Activated CD4-positive, alpha-beta T cell treated with anti-CD3 and anti-CD28 coated beads, Interleukin-2, amount 10 ng/mL, durations not matched to agents 7 days and 5 days (primary cell): Measurements from ENCODE around the gene SIGLEC5. TPM values are rescaled to one million over a fixed set of nuclear protein-coding genes. Genes with fewer than 3 reads are reported as not detected.

Experiments used
- CTCF ChIA-PET: fragments of 350-600 bp; sonication (Branson Sonifier 250); formaldehyde crosslinking; loops from one replicate; lab custom pipeline; 2021; ENCODE audit warnings: antibody characterized with exemption; lab: Charles Lee
- POLR2A ChIA-PET: fragments of 350-600 bp; sonication (Branson Sonifier 250); formaldehyde crosslinking; loops from one replicate; lab custom pipeline; 2021; ENCODE audit warnings: antibody characterized with exemption; lab: Charles Lee
- DNase-seq: peaks from one replicate; pipeline ENCODE4 v3.0.0-alpha.2; 2020
- H3K27ac Mint-ChIP-seq: one replicate; pipeline ENCODE4 v1.8.0; 2021; ENCODE audit warnings: mild to moderate bottlenecking, moderate library complexity, mixed read lengths
- H3K27me3 Mint-ChIP-seq: one replicate; pipeline ENCODE4 v1.8.0; 2021; ENCODE audit warnings: mixed read lengths
- H3K36me3 Mint-ChIP-seq: one replicate; pipeline ENCODE4 v1.8.0; 2021; ENCODE audit warnings: low read depth, mixed read lengths
- H3K4me1 Mint-ChIP-seq: one replicate; pipeline ENCODE4 v1.8.0; 2021; ENCODE audit warnings: mixed read lengths
- H3K4me3 Mint-ChIP-seq: one replicate; pipeline ENCODE4 v1.8.0; 2021; ENCODE audit warnings: mild to moderate bottlenecking, moderate library complexity, mixed read lengths
- H3K9me3 Mint-ChIP-seq: one replicate; pipeline ENCODE4 v1.8.0; 2021; ENCODE audit warnings: mixed read lengths
- total RNA-seq, 2 experiments: library from RNA; stranded (reverse); gene quantifications; one replicate each; pipeline ENCODE4 v1.2.3, GENCODE V29; 2021

SIGLEC5 gene
- total RNA-seq, 2 experiments from 2014 or later, result not detected

DNA sequence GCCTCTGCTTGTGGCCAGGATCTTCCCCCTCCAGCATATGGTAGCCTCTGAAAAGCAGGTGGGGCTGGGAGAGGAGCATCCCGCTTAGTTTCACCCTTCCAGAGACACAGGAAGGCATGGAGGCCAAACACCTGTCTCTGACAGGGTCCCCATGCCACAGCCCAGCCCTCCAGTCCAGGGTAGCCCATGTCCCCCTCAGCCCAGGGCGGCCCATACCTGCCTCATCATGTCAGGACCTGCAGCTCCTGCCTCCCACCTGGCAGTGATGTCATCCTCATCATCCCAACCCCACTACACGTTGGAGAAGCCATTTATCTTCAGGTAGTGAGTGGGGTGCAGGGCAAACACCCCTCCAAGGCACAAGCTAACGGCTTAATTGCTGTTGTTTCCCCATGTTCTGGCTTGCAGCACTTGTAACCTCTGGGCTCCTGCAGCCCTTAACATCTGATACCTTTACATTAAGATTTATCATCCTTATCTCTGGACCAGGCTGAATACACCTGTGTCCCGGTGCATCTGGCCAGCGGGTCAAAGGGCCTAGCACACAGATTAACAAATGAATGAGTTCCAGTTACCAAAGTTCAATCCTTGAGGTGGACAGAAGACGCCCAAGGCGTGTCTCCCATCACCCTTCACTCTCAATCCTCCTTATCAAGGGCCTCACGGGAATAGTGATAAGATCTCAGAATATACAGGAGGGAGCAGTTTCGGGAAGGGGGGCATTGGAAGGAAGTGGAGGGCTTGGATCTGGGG lies 36.9 kb downstream of the SIGLEC5 start:
- no peak for DNase-seq
- Mint-ChIP-seq H3K4me1 (peaks cover 22% of the 10 kb centered on the region), H3K27me3 (no peaks in the 10 kb centered on the region), H3K4me3 (peak overlapping the region; percentile 91), H3K36me3 (peaks cover 13% of the 10 kb centered on the region), H3K27ac (peak overlapping the region; percentile 93), H3K9me3 (peaks cover 16% of the 10 kb centered on the region)
- POLR2A ChIA-PET, result no interaction called here
- CTCF ChIA-PET, result interaction anchor here (0.6 to 2.2 kb wide), 3 partner anchors 22 to 184 kb away, joined by 3 to 6 read pairs (median 4); partner anchors contain the start of gene ZNF175

DNA sequence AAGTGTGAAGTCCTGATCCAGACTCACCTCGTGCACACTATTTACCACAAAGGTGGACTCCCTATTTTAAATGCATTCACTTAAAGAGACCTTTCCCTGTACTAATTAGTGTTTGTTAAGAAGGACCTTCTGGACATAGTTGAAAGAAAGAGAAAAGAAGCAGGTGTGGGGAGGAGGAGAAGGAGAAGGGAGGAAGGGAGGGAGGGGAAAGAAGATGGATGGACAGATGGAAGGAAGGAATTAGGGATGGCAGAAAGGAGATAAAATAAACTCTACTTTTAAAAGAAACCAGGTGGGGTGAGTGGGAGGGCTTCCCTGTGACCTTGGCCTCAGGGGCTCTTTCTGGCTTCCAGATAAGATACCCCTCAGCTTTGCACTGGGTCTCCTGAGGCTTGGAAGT lies 37.7 kb downstream of the SIGLEC5 start:
- Mint-ChIP-seq H3K27me3 (no peaks in the 10 kb centered on the region), H3K27ac (no peak overlapping the region), H3K4me1 (peaks cover 22% of the 10 kb centered on the region), H3K9me3 (peaks cover 23% of the 10 kb centered on the region), H3K36me3 (peaks cover 16% of the 10 kb centered on the region), H3K4me3 (peak overlapping the region; percentile 40)
- ChIA-PET POLR2A (no interaction called here), CTCF (no interaction called here)
- DNase-seq, result no peak

DNA sequence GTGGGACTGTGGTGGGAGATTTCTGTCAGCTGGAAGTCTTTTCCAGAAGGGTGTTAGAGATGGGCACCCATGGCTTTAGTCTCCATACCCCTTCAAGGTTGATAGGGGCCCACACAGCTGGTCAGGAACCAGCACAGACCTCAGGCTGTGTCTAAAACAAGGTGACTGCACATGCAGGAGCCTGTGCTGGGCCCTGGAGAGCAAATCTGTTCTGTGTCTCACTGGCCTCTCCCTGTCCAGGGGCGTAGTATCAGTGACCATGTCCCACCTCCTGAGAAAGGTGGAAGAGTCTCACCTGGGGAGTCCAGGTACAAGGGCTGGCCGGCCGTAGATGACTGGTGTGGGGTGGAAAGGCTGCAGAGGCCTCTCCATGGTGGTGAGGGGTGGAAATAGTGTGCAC lies 39.8 kb downstream of the SIGLEC5 start:
- Mint-ChIP-seq H3K9me3 (peaks cover 37% of the 10 kb centered on the region), H3K27me3 (no peaks in the 10 kb centered on the region), H3K27ac (no peak overlapping the region), H3K36me3 (peaks cover 36% of the 10 kb centered on the region), H3K4me1 (peaks cover 22% of the 10 kb centered on the region), H3K4me3 (no peak overlapping the region)
- ChIA-PET POLR2A (no interaction called here), CTCF (no interaction called here)
- no peak for DNase-seq

DNA sequence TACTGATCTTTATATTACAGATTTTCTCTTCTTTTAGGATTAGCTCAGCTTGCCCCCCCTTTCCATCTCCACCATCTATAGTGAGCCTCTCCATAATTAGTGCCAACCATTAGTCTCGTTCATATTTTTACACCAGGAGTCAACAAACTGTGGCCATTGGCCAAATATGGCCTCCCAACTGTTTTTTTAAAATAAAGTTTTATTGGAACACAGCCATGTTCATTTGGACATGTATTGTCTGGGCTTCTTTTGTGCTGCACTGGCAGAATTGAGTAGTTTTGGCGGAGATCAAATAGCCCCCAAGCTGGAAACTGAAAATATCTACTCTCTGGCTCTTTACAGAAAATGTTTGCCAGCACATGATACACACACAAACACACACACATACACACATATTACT lies 40.7 kb downstream of the SIGLEC5 start:
- Mint-ChIP-seq H3K4me3 (no peak overlapping the region), H3K27ac (no peak overlapping the region), H3K9me3 (peaks cover 43% of the 10 kb centered on the region), H3K36me3 (peaks cover 42% of the 10 kb centered on the region), H3K4me1 (peaks cover 13% of the 10 kb centered on the region), H3K27me3 (no peaks in the 10 kb centered on the region)
- ChIA-PET CTCF (no interaction called here), POLR2A (no interaction called here)
- no peak for DNase-seq

DNA sequence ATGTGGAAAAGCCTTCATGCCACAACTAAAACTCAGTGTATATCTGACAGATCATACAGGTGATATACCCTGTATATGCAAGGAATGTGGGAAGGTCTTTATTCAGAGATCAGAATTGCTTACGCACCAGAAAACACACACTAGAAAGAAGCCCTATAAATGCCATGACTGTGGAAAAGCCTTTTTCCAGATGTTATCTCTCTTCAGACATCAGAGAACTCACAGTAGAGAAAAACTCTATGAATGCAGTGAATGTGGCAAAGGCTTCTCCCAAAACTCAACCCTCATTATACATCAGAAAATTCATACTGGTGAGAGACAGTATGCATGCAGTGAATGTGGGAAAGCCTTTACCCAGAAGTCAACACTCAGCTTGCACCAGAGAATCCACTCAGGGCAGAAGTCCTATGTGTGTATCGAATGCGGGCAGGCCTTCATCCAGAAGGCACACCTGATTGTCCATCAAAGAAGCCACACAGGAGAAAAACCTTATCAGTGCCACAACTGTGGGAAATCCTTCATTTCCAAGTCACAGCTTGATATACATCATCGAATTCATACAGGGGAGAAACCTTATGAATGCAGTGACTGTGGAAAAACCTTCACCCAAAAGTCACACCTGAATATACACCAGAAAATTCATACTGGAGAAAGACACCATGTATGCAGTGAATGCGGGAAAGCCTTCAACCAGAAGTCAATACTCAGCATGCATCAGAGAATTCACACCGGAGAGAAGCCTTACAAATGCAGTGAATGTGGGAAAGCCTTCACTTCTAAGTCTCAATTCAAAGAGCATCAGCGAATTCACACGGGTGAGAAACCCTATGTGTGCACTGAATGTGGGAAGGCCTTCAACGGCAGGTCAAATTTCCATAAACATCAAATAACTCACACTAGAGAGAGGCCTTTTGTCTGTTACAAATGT lies 42.7 kb downstream of the SIGLEC5 start:
- Mint-ChIP-seq H3K4me1 (peaks cover 2% of the 10 kb centered on the region), H3K27ac (no peak overlapping the region), H3K36me3 (peaks cover 60% of the 10 kb centered on the region), H3K4me3 (no peak overlapping the region), H3K9me3 (peaks cover 54% of the 10 kb centered on the region), H3K27me3 (no peaks in the 10 kb centered on the region)
- DNase-seq, result no peak
- POLR2A ChIA-PET, result no interaction called here
- CTCF ChIA-PET, result no interaction called here

DNA sequence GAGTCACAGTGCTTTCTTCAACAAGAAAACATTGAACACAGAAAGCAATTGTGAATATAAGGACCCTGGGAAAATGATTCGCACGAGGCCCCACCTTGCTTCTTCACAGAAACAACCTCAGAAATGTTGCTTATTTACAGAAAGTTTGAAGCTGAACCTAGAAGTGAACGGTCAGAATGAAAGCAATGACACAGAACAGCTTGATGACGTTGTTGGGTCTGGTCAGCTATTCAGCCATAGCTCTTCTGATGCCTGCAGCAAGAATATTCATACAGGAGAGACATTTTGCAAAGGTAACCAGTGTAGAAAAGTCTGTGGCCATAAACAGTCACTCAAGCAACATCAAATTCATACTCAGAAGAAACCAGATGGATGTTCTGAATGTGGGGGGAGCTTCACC lies 43.4 kb downstream of the SIGLEC5 start:
- Mint-ChIP-seq H3K27ac (no peak overlapping the region), H3K4me1 (no peaks in the 10 kb centered on the region), H3K36me3 (peaks cover 66% of the 10 kb centered on the region), H3K9me3 (peaks cover 55% of the 10 kb centered on the region), H3K4me3 (no peak overlapping the region), H3K27me3 (no peaks in the 10 kb centered on the region)
- ChIA-PET CTCF (no interaction called here), POLR2A (no interaction called here)
- no peak for DNase-seq

DNA sequence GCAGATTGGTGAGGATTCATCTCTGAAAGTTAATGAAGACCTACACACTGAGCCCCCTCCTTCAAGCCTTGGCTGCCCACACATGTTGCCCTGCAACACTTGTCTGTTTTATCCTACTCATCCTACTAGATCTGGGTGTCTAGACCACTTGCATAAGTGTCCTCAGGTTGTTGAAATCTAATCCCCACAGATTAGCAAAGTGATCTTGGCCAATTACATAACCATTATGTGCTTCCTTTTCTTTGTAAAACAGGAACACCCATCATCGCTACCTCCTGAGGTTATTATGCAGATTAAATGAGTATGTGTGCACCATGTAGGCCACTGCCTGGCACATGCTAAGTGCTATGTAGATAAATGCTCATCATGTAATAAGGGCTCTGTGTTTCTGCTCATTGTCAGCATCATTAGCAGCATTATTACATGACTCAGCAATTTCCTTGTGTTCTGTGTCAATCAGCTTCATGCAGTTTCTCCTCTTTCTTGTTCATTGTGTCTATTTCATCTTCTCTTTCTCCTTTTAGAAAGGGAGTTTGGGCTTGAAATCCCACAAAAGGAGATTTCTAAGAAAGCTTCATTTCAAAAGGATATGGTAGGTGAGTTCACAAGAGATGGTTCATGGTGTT lies 44.0 kb downstream of the SIGLEC5 start:
- no peak for DNase-seq
- H3K4me1 Mint-ChIP-seq, result no peaks in the 10 kb centered on the region
- peaks cover 71% of the 10 kb centered on the region for H3K36me3 Mint-ChIP-seq
- POLR2A ChIA-PET, result no interaction called here
- H3K27ac Mint-ChIP-seq, result no peak overlapping the region
- CTCF ChIA-PET, result no interaction called here
- no peaks in the 10 kb centered on the region for H3K27me3 Mint-ChIP-seq
- peaks cover 58% of the 10 kb centered on the region for H3K9me3 Mint-ChIP-seq
- H3K4me3 Mint-ChIP-seq, result no peak overlapping the region

DNA sequence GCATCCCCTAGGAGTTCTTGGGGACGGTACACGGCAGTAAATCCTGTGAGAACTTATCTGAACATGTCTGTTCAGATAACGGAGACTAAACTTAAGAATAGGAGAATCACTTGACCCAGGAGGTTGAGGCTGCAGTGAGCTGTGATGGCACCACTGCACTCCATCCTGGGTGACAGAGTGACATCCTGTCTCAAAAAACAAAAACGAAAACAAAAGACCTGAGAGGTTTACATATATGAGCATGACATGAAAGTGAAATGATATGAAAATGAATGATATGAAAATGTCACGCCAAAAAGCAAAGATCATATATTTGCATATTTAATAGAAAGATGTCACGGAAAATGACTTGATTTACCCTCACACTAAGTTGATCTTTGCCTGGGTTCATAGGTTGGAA lies 53.4 kb downstream of the SIGLEC5 start:
- peaks cover 42% of the 10 kb centered on the region for H3K36me3 Mint-ChIP-seq
- ChIA-PET POLR2A (no interaction called here), CTCF (no interaction called here)
- peak overlapping the region; percentile 33 for H3K27ac Mint-ChIP-seq
- peaks cover 10% of the 10 kb centered on the region for H3K9me3 Mint-ChIP-seq
- no peak overlapping the region for H3K4me3 Mint-ChIP-seq
- H3K4me1 Mint-ChIP-seq, result peaks cover 25% of the 10 kb centered on the region
- no peaks in the 10 kb centered on the region for H3K27me3 Mint-ChIP-seq
- no peak for DNase-seq

DNA sequence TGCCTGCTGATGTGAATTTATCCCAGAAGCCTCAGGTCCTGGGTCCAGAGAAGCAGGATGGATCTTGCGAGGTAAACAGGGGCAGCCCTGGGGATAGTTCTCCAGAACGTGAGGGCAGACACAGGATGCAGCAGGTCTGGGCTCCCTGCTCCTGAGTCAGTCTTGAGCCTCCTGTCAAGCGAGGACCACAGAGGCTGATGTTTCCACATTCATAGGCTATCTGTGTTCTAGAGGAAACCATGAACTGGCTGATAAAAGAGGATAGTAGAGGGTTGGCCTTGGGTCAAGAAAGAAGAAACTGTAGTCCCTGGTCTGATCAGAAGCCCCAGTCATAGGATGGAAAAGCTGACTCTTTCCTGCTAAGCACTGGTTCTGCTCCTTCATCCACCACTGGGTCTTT lies 56.9 kb downstream of the SIGLEC5 start:
- POLR2A ChIA-PET, result no interaction called here
- no peak overlapping the region for H3K4me3 Mint-ChIP-seq
- peaks cover 6% of the 10 kb centered on the region for H3K27me3 Mint-ChIP-seq
- H3K36me3 Mint-ChIP-seq, result peaks cover 35% of the 10 kb centered on the region
- peaks cover 39% of the 10 kb centered on the region for H3K4me1 Mint-ChIP-seq
- H3K9me3 Mint-ChIP-seq, result peaks cover 5% of the 10 kb centered on the region
- no peak for DNase-seq
- no peak overlapping the region for H3K27ac Mint-ChIP-seq
- CTCF ChIA-PET, result no interaction called here

DNA sequence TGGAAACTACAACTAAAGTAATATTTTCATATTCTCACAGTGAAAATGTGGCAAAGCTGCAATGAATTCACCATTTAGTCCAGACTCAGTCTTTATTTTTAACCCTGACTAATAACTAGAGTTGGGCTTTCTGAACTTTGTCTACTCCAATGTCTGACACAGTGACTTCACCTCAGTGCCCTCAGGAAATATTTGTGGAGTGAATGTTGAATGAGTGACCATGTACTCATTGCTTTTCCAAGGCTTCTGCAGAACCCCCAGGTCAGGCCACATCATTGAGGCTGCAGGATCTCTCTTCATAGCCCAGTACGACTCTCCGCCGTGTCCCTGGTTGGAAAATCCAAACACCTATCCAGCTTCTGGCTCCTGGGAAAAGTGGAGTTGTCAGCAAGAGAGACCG lies 57.3 kb downstream of the SIGLEC5 start:
- H3K27ac Mint-ChIP-seq, result no peak overlapping the region
- H3K36me3 Mint-ChIP-seq, result peaks cover 35% of the 10 kb centered on the region
- ChIA-PET POLR2A (no interaction called here), CTCF (no interaction called here)
- DNase-seq, result no peak
- peaks cover 9% of the 10 kb centered on the region for H3K27me3 Mint-ChIP-seq
- peaks cover 5% of the 10 kb centered on the region for H3K9me3 Mint-ChIP-seq
- no peak overlapping the region for H3K4me3 Mint-ChIP-seq
- peaks cover 39% of the 10 kb centered on the region for H3K4me1 Mint-ChIP-seq

DNA sequence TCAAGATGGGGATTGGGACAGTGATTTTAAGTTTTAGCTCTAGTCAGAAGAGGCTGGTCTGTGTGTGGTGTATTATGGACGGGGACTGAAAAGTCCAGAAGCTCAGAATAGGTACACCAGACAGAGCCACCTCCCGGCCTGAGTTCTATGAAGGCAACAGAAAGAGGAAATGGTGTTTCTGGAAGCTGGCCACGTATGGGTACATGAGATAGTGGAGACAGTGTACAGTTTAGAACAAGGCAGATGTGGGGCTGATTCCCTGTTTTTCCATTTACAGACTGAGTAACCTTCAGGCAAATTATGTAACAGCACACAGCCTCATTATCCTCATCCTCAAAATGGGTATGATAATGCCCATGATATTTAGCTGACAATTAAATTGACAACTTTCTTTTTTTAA lies 57.8 kb downstream of the SIGLEC5 start:
- Mint-ChIP-seq H3K27me3 (peaks cover 9% of the 10 kb centered on the region), H3K9me3 (peaks cover 5% of the 10 kb centered on the region), H3K4me3 (peak overlapping the region; percentile 99), H3K36me3 (peaks cover 33% of the 10 kb centered on the region), H3K27ac (no peak overlapping the region), H3K4me1 (peaks cover 39% of the 10 kb centered on the region)
- CTCF ChIA-PET, result no interaction called here
- DNase-seq, result no peak
- POLR2A ChIA-PET, result no interaction called here

DNA sequence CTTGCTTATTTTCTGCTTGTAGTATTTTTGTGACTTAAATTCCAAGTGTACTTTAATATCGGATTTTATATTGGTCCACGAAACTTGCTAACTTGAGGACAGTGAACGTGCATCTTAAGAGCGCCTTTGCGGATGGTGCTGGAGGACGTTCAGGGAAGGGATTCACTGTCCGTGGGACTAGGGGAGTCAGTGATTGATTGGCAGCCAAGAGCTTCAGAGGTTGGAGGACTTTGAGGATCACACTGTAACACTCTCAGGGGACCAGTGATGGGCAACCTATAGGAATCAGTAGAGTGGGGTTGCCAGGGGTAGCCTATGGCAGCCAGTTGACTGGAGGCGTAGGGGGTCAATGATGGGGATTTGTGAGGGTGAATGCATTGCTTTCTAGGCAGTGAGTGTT lies 58.6 kb downstream of the SIGLEC5 start:
- H3K36me3 Mint-ChIP-seq, result peaks cover 25% of the 10 kb centered on the region
- peaks cover under 1% of the 10 kb centered on the region for H3K9me3 Mint-ChIP-seq
- peak overlapping the region; percentile 81 for H3K27ac Mint-ChIP-seq
- ChIA-PET CTCF (interaction anchor here (1.0 kb wide), 1 partner anchor 23 kb away, joined by 6 read pairs; no protein-coding TSS in a partner anchor), POLR2A (no interaction called here)
- H3K27me3 Mint-ChIP-seq, result peaks cover 10% of the 10 kb centered on the region
- peaks cover 32% of the 10 kb centered on the region for H3K4me1 Mint-ChIP-seq
- DNase-seq, result no peak
- peak overlapping the region; percentile 99 for H3K4me3 Mint-ChIP-seq
